WTC11 (cell line): ENCODE results near the gene KCNN4. TPM values are rescaled to one million over a fixed set of nuclear protein-coding genes. Genes with fewer than 3 reads are reported as not detected.

Source experiments
- ATAC-seq: fragments of 200-7000 bp; cut with Tn5 transposase; 2 replicates; pipeline ENCODE4 v1.10.0; 2021; ENCODE audit warnings: mild to moderate bottlenecking, moderate library complexity
- CTCF ChIA-PET: fragments of 300-600 bp; sonication (Branson Sonifier 250); formaldehyde crosslinking; loops from one replicate; lab custom pipeline; 2021; ENCODE audit warnings: antibody characterized with exemption; lab: Charles Lee
- POLR2A ChIA-PET: fragments of 350-600 bp; sonication (Branson Sonifier 250); formaldehyde crosslinking; loops from one replicate; lab custom pipeline; 2021; ENCODE audit warnings: antibody characterized with exemption; lab: Charles Lee
- DNase-seq: peaks from one replicate; pipeline ENCODE4 v3.0.0; 2021; ENCODE audit warnings: low spot score
- H3K27ac Mint-ChIP-seq: 2 replicates; pipeline ENCODE4 v1.8.0; 2021; ENCODE audit warnings: mixed read lengths
- H3K27me3 Mint-ChIP-seq: 2 replicates; pipeline ENCODE4 v1.8.0; 2021; ENCODE audit warnings: low read depth, mild to moderate bottlenecking, moderate library complexity, mixed read lengths
- H3K36me3 Mint-ChIP-seq: 2 replicates; pipeline ENCODE4 v1.8.0; 2021; ENCODE audit warnings: mixed read lengths
- H3K4me1 Mint-ChIP-seq: 2 replicates; pipeline ENCODE4 v1.8.0; 2022; ENCODE audit warnings: mixed read lengths
- H3K4me3 Mint-ChIP-seq: 2 replicates; pipeline ENCODE4 v1.8.0; 2021; ENCODE audit warnings: mild to moderate bottlenecking, moderate library complexity, mixed read lengths
- H3K9me3 Mint-ChIP-seq: 2 replicates; pipeline ENCODE4 v1.8.0; 2021; ENCODE audit warnings: mixed read lengths
- EMX1 ChIP-seq: fragments of 250-450 bp; sonication (Bioruptor Pico); IDR thresholded peaks from 2 replicates; pipeline ENCODE4 v1.8.0; 2021; ENCODE audit warnings: mild to moderate bottlenecking
- GABPB1 ChIP-seq: sonication (generic); formaldehyde crosslinking; IDR thresholded peaks from 2 replicates; pipeline ENCODE4 v1.8.1; 2023; ENCODE audit warnings: mild to moderate bottlenecking, missing genetic modification reagents
- JUN ChIP-seq: sonication (generic); formaldehyde crosslinking; IDR thresholded peaks from 2 replicates; pipeline ENCODE4 v1.8.0; 2023; ENCODE audit warnings: mild to moderate bottlenecking, missing genetic modification reagents
- MYBL2 ChIP-seq: sonication (generic); formaldehyde crosslinking; IDR thresholded peaks from 2 replicates; pipeline ENCODE4 v1.8.1; 2023; ENCODE audit warnings: mild to moderate bottlenecking, moderate library complexity, missing genetic modification reagents
- NR3C1 ChIP-seq: sonication (generic); formaldehyde crosslinking; conservative IDR thresholded peaks from 2 replicates; pipeline ENCODE4 v1.8.1; 2023; ENCODE audit warnings: low read depth, mild to moderate bottlenecking, missing genetic modification reagents
- OVOL2 ChIP-seq: fragments of 250-450 bp; sonication (Bioruptor Pico); IDR thresholded peaks from 2 replicates; pipeline ENCODE4 v1.9.0; 2021; ENCODE audit warnings: mild to moderate bottlenecking, borderline replicate concordance
- SMAD4 ChIP-seq: sonication (generic); formaldehyde crosslinking; IDR thresholded peaks from 2 replicates; pipeline ENCODE4 v1.8.0; 2022; ENCODE audit warnings: mild to moderate bottlenecking, missing genetic modification reagents
- SOX15 ChIP-seq: fragments of 250-450 bp; sonication (Bioruptor Pico); IDR thresholded peaks from 2 replicates; pipeline ENCODE4 v1.9.0; 2021; ENCODE audit warnings: mild to moderate bottlenecking
- ZNF138 ChIP-seq: sonication (generic); formaldehyde crosslinking; conservative IDR thresholded peaks from 2 replicates; pipeline ENCODE4 v1.8.1; 2022; ENCODE audit warnings: mild to moderate bottlenecking, moderate library complexity, missing genetic modification reagents
- ZNF219 ChIP-seq: sonication (generic); formaldehyde crosslinking; IDR thresholded peaks from 2 replicates; pipeline ENCODE4 v1.8.0; 2023; ENCODE audit warnings: missing genetic modification reagents, mild to moderate bottlenecking, borderline replicate concordance
- ZNF671 ChIP-seq: fragments of 250-450 bp; sonication (Bioruptor Pico); IDR thresholded peaks from 2 replicates; pipeline ENCODE4 v1.8.0; 2021; ENCODE audit warnings: mild to moderate bottlenecking
- total RNA-seq: library from RNA; stranded (reverse); gene quantifications from 3 replicates; pipeline ENCODE4 v1.2.3, GENCODE V29; 2021
- TF ChIP-seq, protein P1 (sequence below): sonication (generic); formaldehyde crosslinking; IDR thresholded peaks from 2 replicates; pipeline ENCODE4 v1.8.1; 2022; ENCODE audit warnings: mild to moderate bottlenecking, missing genetic modification reagents, moderate library complexity, borderline replicate concordance
- TF ChIP-seq, protein P2 (sequence below): fragments of 250-450 bp; sonication (Bioruptor Pico); conservative IDR thresholded peaks from 2 replicates; pipeline ENCODE4 v1.9.0; 2021; ENCODE audit warnings: mild to moderate bottlenecking
- TF ChIP-seq, protein P3 (sequence below): sonication (generic); formaldehyde crosslinking; IDR thresholded peaks from 2 replicates; pipeline ENCODE4 v1.8.1; 2022; ENCODE audit warnings: mild to moderate bottlenecking, moderate library complexity, missing genetic modification reagents
- TF ChIP-seq, protein P4 (sequence below): fragments of 250-450 bp; sonication (Bioruptor Pico); IDR thresholded peaks from 2 replicates; pipeline ENCODE4 v1.8.0; 2021; ENCODE audit warnings: mild to moderate bottlenecking
- TF ChIP-seq, protein P5 (sequence below): fragments of 250-450 bp; sonication (Bioruptor Pico); IDR thresholded peaks from 2 replicates; pipeline ENCODE4 v2.1.2; 2022; ENCODE audit warnings: mild to moderate bottlenecking, moderate library complexity
- TF ChIP-seq, protein P6 (sequence below): sonication (generic); formaldehyde crosslinking; IDR thresholded peaks from 2 replicates; pipeline ENCODE4 v1.8.1; 2022; ENCODE audit warnings: low read depth, mild to moderate bottlenecking, moderate library complexity, missing genetic modification reagents, borderline replicate concordance
- TF ChIP-seq, protein P7 (sequence below): sonication (generic); formaldehyde crosslinking; conservative IDR thresholded peaks from 2 replicates; pipeline ENCODE4 v1.8.1; 2022; ENCODE audit warnings: mild to moderate bottlenecking, missing genetic modification reagents

Gene KCNN4
- total RNA-seq, 1 experiment from 2014 or later = 0.98 TPM

DNA sequence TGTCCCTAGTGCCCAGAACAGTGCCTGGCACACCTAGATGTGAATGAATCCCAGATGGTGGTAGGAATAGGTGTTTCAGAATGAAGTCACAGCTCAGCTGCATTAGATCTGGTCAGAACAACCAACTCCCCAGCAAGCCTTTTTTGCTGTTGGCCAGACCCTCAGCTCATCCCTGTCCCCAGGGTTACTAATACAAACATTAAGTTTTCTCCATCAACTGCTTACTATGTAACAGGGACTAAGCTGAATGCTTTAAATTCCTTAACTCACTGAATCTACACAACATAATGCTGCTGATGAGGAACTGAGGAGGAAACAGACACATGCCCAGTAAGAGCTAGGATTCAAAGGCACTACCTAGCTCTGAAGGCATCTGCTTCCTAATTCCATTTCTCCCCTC lies 44.8 kb downstream of the KCNN4 start:
- Mint-ChIP-seq H3K4me1 (peaks cover 6% of the 10 kb centered on the region; the same call in 1 of the 2 replicates), H3K27me3 (no peaks in the 10 kb centered on the region), H3K27ac (no peak overlapping the region), H3K36me3 (peaks cover 61% of the 10 kb centered on the region), H3K9me3 (no peaks in the 10 kb centered on the region), H3K4me3 (no peak overlapping the region)
- no peak for ATAC-seq
- CTCF ChIA-PET = interaction anchor here (1.7 to 2.3 kb wide), 2 partner anchors 10 to 31 kb away, joined by 8 to 11 read pairs; no protein-coding TSS in a partner anchor
- POLR2A ChIA-PET = no interaction called here
- DNase-seq = no peak
- TF ChIP-seq ZNF219 (CRISPR knock-in tag) = no peak
- no peak for TF ChIP-seq ZNF671 (CRISPR knock-in tag)
- TF ChIP-seq EMX1 (CRISPR knock-in tag) = no peak
- no peak for TF ChIP-seq OVOL2 (CRISPR knock-in tag)
- no peak for TF ChIP-seq JUN (CRISPR knock-in tag)
- TF ChIP-seq, protein P1, sequence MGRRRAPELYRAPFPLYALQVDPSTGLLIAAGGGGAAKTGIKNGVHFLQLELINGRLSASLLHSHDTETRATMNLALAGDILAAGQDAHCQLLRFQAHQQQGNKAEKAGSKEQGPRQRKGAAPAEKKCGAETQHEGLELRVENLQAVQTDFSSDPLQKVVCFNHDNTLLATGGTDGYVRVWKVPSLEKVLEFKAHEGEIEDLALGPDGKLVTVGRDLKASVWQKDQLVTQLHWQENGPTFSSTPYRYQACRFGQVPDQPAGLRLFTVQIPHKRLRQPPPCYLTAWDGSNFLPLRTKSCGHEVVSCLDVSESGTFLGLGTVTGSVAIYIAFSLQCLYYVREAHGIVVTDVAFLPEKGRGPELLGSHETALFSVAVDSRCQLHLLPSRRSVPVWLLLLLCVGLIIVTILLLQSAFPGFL (CRISPR knock-in tag) = no peak
- TF ChIP-seq MYBL2 (CRISPR knock-in tag) = no peak
- TF ChIP-seq, protein P2, sequence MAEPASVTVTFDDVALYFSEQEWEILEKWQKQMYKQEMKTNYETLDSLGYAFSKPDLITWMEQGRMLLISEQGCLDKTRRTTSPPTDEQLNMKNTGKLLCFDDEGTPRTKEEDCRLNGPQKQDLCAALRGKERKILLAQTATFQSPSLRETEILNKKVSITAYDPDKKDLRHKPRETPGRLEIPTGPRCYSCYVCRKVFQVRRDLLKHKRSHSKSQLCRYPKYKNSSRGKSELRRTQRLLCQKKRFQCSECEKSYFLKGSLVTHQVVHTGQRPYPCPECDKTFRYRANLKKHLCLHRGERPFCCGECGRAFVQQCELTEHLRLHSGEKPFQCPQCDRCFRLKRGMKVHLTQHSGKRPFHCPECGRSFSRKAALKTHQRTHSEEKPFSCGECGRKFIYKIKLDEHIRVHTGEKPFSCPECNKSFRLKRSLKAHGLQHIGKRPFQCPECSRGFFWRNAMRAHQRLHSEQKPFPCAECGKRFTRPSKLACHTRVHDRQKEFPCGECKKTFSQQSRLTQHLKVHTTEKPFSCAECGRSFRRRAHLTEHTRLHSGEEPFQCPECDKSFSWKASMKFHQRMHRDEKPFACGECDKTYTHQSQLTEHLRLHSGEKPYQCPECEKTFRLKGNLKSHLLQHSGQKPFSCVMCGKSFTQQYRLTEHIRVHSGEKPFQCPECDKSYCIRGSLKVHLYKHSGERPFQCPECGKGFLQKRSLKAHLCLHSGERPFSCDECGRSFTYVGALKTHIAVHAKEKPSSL (CRISPR knock-in tag) = no peak
- TF ChIP-seq GABPB1 (CRISPR knock-in tag) = no peak
- TF ChIP-seq, protein P3, sequence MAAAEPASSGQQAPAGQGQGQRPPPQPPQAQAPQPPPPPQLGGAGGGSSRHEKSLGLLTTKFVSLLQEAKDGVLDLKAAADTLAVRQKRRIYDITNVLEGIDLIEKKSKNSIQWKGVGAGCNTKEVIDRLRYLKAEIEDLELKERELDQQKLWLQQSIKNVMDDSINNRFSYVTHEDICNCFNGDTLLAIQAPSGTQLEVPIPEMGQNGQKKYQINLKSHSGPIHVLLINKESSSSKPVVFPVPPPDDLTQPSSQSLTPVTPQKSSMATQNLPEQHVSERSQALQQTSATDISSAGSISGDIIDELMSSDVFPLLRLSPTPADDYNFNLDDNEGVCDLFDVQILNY (CRISPR knock-in tag) = no peak
- no peak for TF ChIP-seq NR3C1 (CRISPR knock-in tag)
- TF ChIP-seq, protein P4, sequence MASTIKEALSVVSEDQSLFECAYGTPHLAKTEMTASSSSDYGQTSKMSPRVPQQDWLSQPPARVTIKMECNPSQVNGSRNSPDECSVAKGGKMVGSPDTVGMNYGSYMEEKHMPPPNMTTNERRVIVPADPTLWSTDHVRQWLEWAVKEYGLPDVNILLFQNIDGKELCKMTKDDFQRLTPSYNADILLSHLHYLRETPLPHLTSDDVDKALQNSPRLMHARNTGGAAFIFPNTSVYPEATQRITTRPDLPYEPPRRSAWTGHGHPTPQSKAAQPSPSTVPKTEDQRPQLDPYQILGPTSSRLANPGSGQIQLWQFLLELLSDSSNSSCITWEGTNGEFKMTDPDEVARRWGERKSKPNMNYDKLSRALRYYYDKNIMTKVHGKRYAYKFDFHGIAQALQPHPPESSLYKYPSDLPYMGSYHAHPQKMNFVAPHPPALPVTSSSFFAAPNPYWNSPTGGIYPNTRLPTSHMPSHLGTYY (CRISPR knock-in tag) = no peak
- TF ChIP-seq, protein P5, sequence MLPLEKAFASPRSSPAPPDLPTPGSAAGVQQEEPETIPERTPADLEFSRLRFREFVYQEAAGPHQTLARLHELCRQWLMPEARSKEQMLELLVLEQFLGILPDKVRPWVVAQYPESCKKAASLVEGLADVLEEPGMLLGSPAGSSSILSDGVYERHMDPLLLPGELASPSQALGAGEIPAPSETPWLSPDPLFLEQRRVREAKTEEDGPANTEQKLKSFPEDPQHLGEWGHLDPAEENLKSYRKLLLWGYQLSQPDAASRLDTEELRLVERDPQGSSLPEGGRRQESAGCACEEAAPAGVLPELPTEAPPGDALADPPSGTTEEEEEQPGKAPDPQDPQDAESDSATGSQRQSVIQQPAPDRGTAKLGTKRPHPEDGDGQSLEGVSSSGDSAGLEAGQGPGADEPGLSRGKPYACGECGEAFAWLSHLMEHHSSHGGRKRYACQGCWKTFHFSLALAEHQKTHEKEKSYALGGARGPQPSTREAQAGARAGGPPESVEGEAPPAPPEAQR (CRISPR knock-in tag) = no peak
- no peak for TF ChIP-seq SMAD4
- TF ChIP-seq, protein P6, sequence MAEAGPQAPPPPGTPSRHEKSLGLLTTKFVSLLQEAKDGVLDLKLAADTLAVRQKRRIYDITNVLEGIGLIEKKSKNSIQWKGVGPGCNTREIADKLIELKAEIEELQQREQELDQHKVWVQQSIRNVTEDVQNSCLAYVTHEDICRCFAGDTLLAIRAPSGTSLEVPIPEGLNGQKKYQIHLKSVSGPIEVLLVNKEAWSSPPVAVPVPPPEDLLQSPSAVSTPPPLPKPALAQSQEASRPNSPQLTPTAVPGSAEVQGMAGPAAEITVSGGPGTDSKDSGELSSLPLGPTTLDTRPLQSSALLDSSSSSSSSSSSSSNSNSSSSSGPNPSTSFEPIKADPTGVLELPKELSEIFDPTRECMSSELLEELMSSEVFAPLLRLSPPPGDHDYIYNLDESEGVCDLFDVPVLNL (CRISPR knock-in tag) = no peak
- no peak for TF ChIP-seq ZNF138
- TF ChIP-seq, protein P7, sequence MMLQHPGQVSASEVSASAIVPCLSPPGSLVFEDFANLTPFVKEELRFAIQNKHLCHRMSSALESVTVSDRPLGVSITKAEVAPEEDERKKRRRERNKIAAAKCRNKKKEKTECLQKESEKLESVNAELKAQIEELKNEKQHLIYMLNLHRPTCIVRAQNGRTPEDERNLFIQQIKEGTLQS (CRISPR knock-in tag) = no peak
- no peak for TF ChIP-seq SOX15 (CRISPR knock-in tag)
